ENCODE data around the gene ARHGAP15. TPM values are rescaled to one million over a fixed set of nuclear protein-coding genes. Genes with fewer than 3 reads are reported as not detected.

ARHGAP15 gene
- total RNA-seq, 4 donors from 2014 or later, result 0.80 to 53.1 (median 12.7) TPM

GRCh38 chr2:143574069-143574468, 444.9 kb downstream of the ARHGAP15 start:
- Histone ChIP-seq H3K27me3 (no peaks in the 10 kb centered on the region), H3K4me3 (no peak overlapping the region), H3K9me3 (no peaks in the 10 kb centered on the region), H3K36me3 (no peaks in the 10 kb centered on the region), H3K27ac (no peak overlapping the region), H3K4me1 (no peaks in the 10 kb centered on the region)
- 50% methylated on average over 1 of the region's 1 CpG; no CpG with 5 or more reads in 1 of the 2 donors for WGBS, 2 donors (ENCODE audit: low coverage in 1 of 2)
- DNase-seq, result no peak
- TF ChIP-seq POLR2A (IDR thresholded peaks at IDR 0.05), result no peak
- no peak for TF ChIP-seq EP300 (IDR thresholded peaks at IDR 0.05; ENCODE audit: low read depth)
- TF ChIP-seq CTCF (IDR thresholded peaks at IDR 0.05), result no peak
- in situ Hi-C loops (cut with MboI; ENCODE audit: low pct_ligation_motif_present in 1 of 4, low pct_unique_long_range_greater_than_20kb in 1 of 4, low sequenced_read_pairs in 3 of 4) (no loop called here), intact Hi-C loops (cut with DNase I; ENCODE audit: low total_unique reads) (no loop called here)

- intact Hi-C loops (cut with DNase I; ENCODE audit: low total_unique reads), result no loop called here
- TF ChIP-seq POLR2A (IDR thresholded peaks at IDR 0.05) (no peak), EP300 (IDR thresholded peaks at IDR 0.05; ENCODE audit: low read depth) (no peak), POLR2AphosphoS5 (IDR thresholded peaks at IDR 0.05) (no peak), CTCF (IDR thresholded peaks at IDR 0.05) (no peak)
- no peak for DNase-seq
- H3K27me3 ChIP-seq, result no peaks in the 10 kb centered on the region
- H3K4me3 ChIP-seq, result no peak overlapping the region
- in situ Hi-C loops (cut with MboI; ENCODE audit: low pct_ligation_motif_present in 1 of 4, low pct_unique_long_range_greater_than_20kb in 1 of 4, low sequenced_read_pairs in 3 of 4), result no loop called here
- no peaks in the 10 kb centered on the region for H3K4me1 ChIP-seq
- H3K9me3 ChIP-seq, result no peaks in the 10 kb centered on the region
- H3K27ac ChIP-seq, result no peak overlapping the region
- WGBS, 2 donors (ENCODE audit: low coverage in 1 of 2), result 78% methylated on average over 3 of the region's 3 CpGs
- H3K36me3 ChIP-seq, result no peaks in the 10 kb centered on the region
These were observed 446.1 kb downstream of the ARHGAP15 start for GRCh38 chr2:143575340-143575739.

- DNase-seq, result no peak
- intact Hi-C loops (cut with DNase I; ENCODE audit: low total_unique reads) (no loop called here), in situ Hi-C loops (cut with MboI; ENCODE audit: low pct_ligation_motif_present in 1 of 4, low pct_unique_long_range_greater_than_20kb in 1 of 4, low sequenced_read_pairs in 3 of 4) (no loop called here)
- no peak for TF ChIP-seq POLR2AphosphoS5 (IDR thresholded peaks at IDR 0.05)
- no peak for TF ChIP-seq CTCF (IDR thresholded peaks at IDR 0.05)
- TF ChIP-seq EP300 (IDR thresholded peaks at IDR 0.05; ENCODE audit: low read depth), result no peak
- no peak for TF ChIP-seq POLR2A (IDR thresholded peaks at IDR 0.05)
- no peak overlapping the region for H3K4me3 ChIP-seq
- no peaks in the 10 kb centered on the region for H3K9me3 ChIP-seq
- H3K27me3 ChIP-seq, result no peaks in the 10 kb centered on the region
- H3K27ac ChIP-seq, result no peak overlapping the region
- H3K4me1 ChIP-seq, result no peaks in the 10 kb centered on the region
- 89 to 90% methylated on average over 2 of the region's 2 CpGs for WGBS, 2 donors (ENCODE audit: low coverage in 1 of 2)
- H3K36me3 ChIP-seq, result no peaks in the 10 kb centered on the region
These were observed 448.3 kb downstream of the ARHGAP15 start for GRCh38 chr2:143577489-143577888.

GRCh38 chr2:143579456-143579855, 450.2 kb downstream of the ARHGAP15 start:
- Histone ChIP-seq H3K4me1 (no peaks in the 10 kb centered on the region), H3K27ac (no peak overlapping the region), H3K27me3 (no peaks in the 10 kb centered on the region), H3K9me3 (no peaks in the 10 kb centered on the region), H3K4me3 (no peak overlapping the region), H3K36me3 (no peaks in the 10 kb centered on the region)
- no peak for TF ChIP-seq POLR2AphosphoS5 (IDR thresholded peaks at IDR 0.05)
- in situ Hi-C loops (cut with MboI; ENCODE audit: low pct_ligation_motif_present in 1 of 4, low pct_unique_long_range_greater_than_20kb in 1 of 4, low sequenced_read_pairs in 3 of 4) (no loop called here), intact Hi-C loops (cut with DNase I; ENCODE audit: low total_unique reads) (no loop called here)
- 75 to 80% methylated on average over 1 to 4 of the region's 4 CpGs for WGBS, 2 donors (ENCODE audit: low coverage in 1 of 2)
- DNase-seq, result no peak

- Histone ChIP-seq H3K4me1 (no peaks in the 10 kb centered on the region), H3K9me3 (no peaks in the 10 kb centered on the region), H3K27me3 (no peaks in the 10 kb centered on the region), H3K4me3 (no peak overlapping the region), H3K27ac (no peak overlapping the region), H3K36me3 (no peaks in the 10 kb centered on the region)
- intact Hi-C loops (cut with DNase I; ENCODE audit: low total_unique reads) (no loop called here), in situ Hi-C loops (cut with MboI; ENCODE audit: low pct_ligation_motif_present in 1 of 4, low pct_unique_long_range_greater_than_20kb in 1 of 4, low sequenced_read_pairs in 3 of 4) (no loop called here)
- no peak for TF ChIP-seq POLR2A (IDR thresholded peaks at IDR 0.05)
- TF ChIP-seq POLR2AphosphoS5 (IDR thresholded peaks at IDR 0.05), result no peak
- no peak for TF ChIP-seq CTCF (IDR thresholded peaks at IDR 0.05)
- no peak for TF ChIP-seq EP300 (IDR thresholded peaks at IDR 0.05; ENCODE audit: low read depth)
- DNase-seq, result no peak
- 78% methylated on average over 2 of the region's 2 CpGs; no CpG with 5 or more reads in 1 of the 2 donors for WGBS, 2 donors (ENCODE audit: low coverage in 1 of 2)
These were observed 451.9 kb downstream of the ARHGAP15 start for GRCh38 chr2:143581134-143581533.

Measured in transverse colon (tissue), 4 donors.